Endothelial cell of umbilical vein (primary cell): Measurements from ENCODE around the gene UBE2Q2. TPM values are rescaled to one million over a fixed set of nuclear protein-coding genes. Genes with fewer than 3 reads are reported as not detected.

Experiments used
- BruUV-seq: library from RNA; stranded (reverse); fragments of 400-500 nt; replicated peaks from 2 replicates; lab custom pipeline; 2021; lab: Mats Ljungman, UMichigan
- CTCF ChIA-PET: fragments of 300-600, 350-600 bp; sonication (Branson Sonifier 250); formaldehyde crosslinking; loops from one replicate; lab custom pipeline; 2021; ENCODE audit warnings: antibody characterized with exemption, inconsistent platforms; lab: Charles Lee
- POLR2A ChIA-PET: fragments of 300-600, 350-600 bp; sonication (Branson Sonifier 250); formaldehyde crosslinking; loops from one replicate; lab custom pipeline; 2021; ENCODE audit warnings: antibody characterized with exemption, inconsistent platforms; lab: Charles Lee
- DNase-seq: peaks from one replicate; pipeline ENCODE4 v3.0.0-alpha.2; 2011; ENCODE audit warnings: low read depth, low spot score
- FAIRE-seq: peaks from 2 replicates; lab custom pipeline; 2011; peaks lifted over from hg19 to GRCh38; lab: Jason Lieb, UNC
- H2AFZ ChIP-seq: 2 replicates; pipeline ENCODE4 v1.6.0; 2012; ENCODE audit warnings: low read depth, low read length, control low read depth, inconsistent platforms
- H3K27ac ChIP-seq: 2 replicates; pipeline ENCODE4 v1.5.1; 2011; ENCODE audit warnings: low read depth, mild to moderate bottlenecking, control low read depth, low read length, moderate library complexity; ENCODE audit not compliant: insufficient read depth
- H3K27me3 ChIP-seq, 2 experiments: 2 replicates each; pipeline versions ENCODE4 v1.6.0 to v1.6.1; 2011; ENCODE audit warnings: low read length in 2 of 2, mixed read lengths in 1 of 2; ENCODE audit not compliant: control insufficient read depth in 2 of 2, insufficient read depth in 2 of 2
- H3K36me3 ChIP-seq, 2 experiments: 2 replicates in 1 of 2; 3 replicates in 1 of 2; pipeline ENCODE4 v1.5.1; 2011; ENCODE audit warnings: low read length in 2 of 2, mild to moderate bottlenecking in 1 of 2, moderate library complexity in 1 of 2; ENCODE audit not compliant: control insufficient read depth in 2 of 2, insufficient read depth in 2 of 2; ENCODE audit errors: extremely low read depth in 1 of 2
- H3K4me1 ChIP-seq: 3 replicates; pipeline ENCODE4 v1.5.1; 2011; ENCODE audit warnings: mild to moderate bottlenecking, low read length; ENCODE audit not compliant: control insufficient read depth, insufficient read depth; ENCODE audit errors: extremely low read depth
- H3K4me2 ChIP-seq: 2 replicates; pipeline ENCODE4 v1.6.1; 2011; ENCODE audit warnings: low read length, control low read depth, mixed read lengths; ENCODE audit not compliant: insufficient read depth
- H3K4me3 ChIP-seq, 3 experiments: fragments of 200-600 bp in 1 of 3; sonication (generic), shearing (Covaris generic) in 1 of 3; replicated peaks in 1 of 3; 2 replicates each; pipeline ENCODE4 v1.5.1; 2011 to 2016; ENCODE audit warnings: control low read depth in 3 of 3, low read length in 3 of 3, mild to moderate bottlenecking in 2 of 3, inconsistent platforms in 1 of 3, low read depth in 1 of 3, moderate library complexity in 1 of 3; ENCODE audit not compliant: insufficient read depth in 1 of 3
- H3K79me2 ChIP-seq: 2 replicates; pipeline ENCODE4 v1.6.0; 2012; ENCODE audit warnings: low read length, inconsistent platforms; ENCODE audit not compliant: control insufficient read depth, insufficient read depth
- H3K9ac ChIP-seq: replicated peaks from 2 replicates; pipeline ENCODE3; 2011; ENCODE audit warnings: low read length, control low read depth; ENCODE audit not compliant: insufficient read depth; ENCODE audit errors: extremely low read depth
- H3K9me1 ChIP-seq: replicated peaks from 3 replicates; pipeline ENCODE4 v1.6.0; 2011; ENCODE audit warnings: mild to moderate bottlenecking, low read length; ENCODE audit not compliant: control insufficient read depth, insufficient read depth; ENCODE audit errors: extremely low read depth
- H3K9me3 ChIP-seq: replicated peaks from 2 replicates; pipeline ENCODE4 v1.5.1; 2012; ENCODE audit warnings: low read length, inconsistent platforms; ENCODE audit not compliant: control insufficient read depth, insufficient read depth
- H4K20me1 ChIP-seq: replicated peaks from 2 replicates; pipeline ENCODE3; 2011; ENCODE audit warnings: mild to moderate bottlenecking, low read length; ENCODE audit not compliant: control insufficient read depth, insufficient read depth; ENCODE audit errors: extremely low read depth
- EZH2 ChIP-seq: IDR thresholded peaks from 2 replicates; pipeline ENCODE4 v1.6.1; 2012; ENCODE audit warnings: borderline replicate concordance, low read depth, mild to moderate bottlenecking, moderate library complexity, low read length, inconsistent platforms; ENCODE audit not compliant: severe bottlenecking
- FOS ChIP-seq: IDR thresholded peaks from 2 replicates; pipeline ENCODE4 v1.6.1; 2011; ENCODE audit warnings: mild to moderate bottlenecking, low read length, moderate library complexity, borderline replicate concordance; ENCODE audit not compliant: insufficient read depth
- GATA2 ChIP-seq: IDR thresholded peaks from 2 replicates; pipeline ENCODE4 v1.7.0; 2011; ENCODE audit warnings: low read depth, mild to moderate bottlenecking, moderate library complexity, mixed read lengths, low read length; ENCODE audit not compliant: insufficient read length, insufficient read depth
- JUN ChIP-seq: IDR thresholded peaks from 2 replicates; pipeline ENCODE4 v1.6.1; 2011; ENCODE audit warnings: borderline replicate concordance, low read depth; ENCODE audit not compliant: insufficient read length, insufficient read depth
- MYC ChIP-seq: IDR thresholded peaks from one replicate; pipeline ENCODE4 v1.6.1; 2011; ENCODE audit warnings: mild to moderate bottlenecking, low read depth, low read length
- POLR2A ChIP-seq: IDR thresholded peaks from 2 replicates; pipeline ENCODE4 v1.6.1; 2012; ENCODE audit warnings: low read depth, mild to moderate bottlenecking, control low read depth, low read length
- POLR2AphosphoS5 ChIP-seq: IDR thresholded peaks from 2 replicates; pipeline ENCODE4 v1.6.1; 2012; ENCODE audit warnings: low read depth, mild to moderate bottlenecking, control low read depth, low read length, moderate library complexity; ENCODE audit not compliant: insufficient read depth
- dilution Hi-C: fragments of 300-500 bp; cut with MboI; formaldehyde crosslinking; loops from one replicate; pipeline ENCODE4 v1.15.0; 2019; ENCODE audit warnings: low sequenced_read_pairs; ENCODE audit not compliant: extremely low pct_ligation_motif_present
- intact Hi-C: fragments of 100-400 bp; cut with micrococcal nuclease; formaldehyde crosslinking; loops from one replicate; pipeline ENCODE4 v1.10.0; 2022
- polyA plus RNA-seq, 4 experiments: library from polyadenylated mRNA; depleted of rRNA in 3 of 4; stranded (reverse) in 3 of 4; unstranded in 1 of 4; fragments of >200 nt; gene quantifications; 2 replicates each; pipeline versions ENCODE4 v1.2.1 to v1.2.3, GENCODE V29; 2011 to 2012; ENCODE audit warnings: missing spikeins in 1 of 4
- total RNA-seq: library from RNA; stranded (reverse); gene quantifications from 2 replicates; pipeline ENCODE4 v1.2.3, GENCODE V29; 2021
- TF ChIP-seq, protein P1 (sequence below): IDR thresholded peaks from 2 replicates; pipeline ENCODE4 v1.6.1; 2011; ENCODE audit not compliant: insufficient read depth, insufficient read length
- TF ChIP-seq, protein P2 (sequence below), 2 donors: IDR thresholded peaks; 1 replicate in 1 of 2; 2 replicates in 1 of 2; pipeline ENCODE4 v1.5.1; 2011; ENCODE audit warnings: low read length in 2 of 2, mild to moderate bottlenecking in 2 of 2, moderate library complexity in 2 of 2, control low read depth in 1 of 2, inconsistent platforms in 1 of 2, low read depth in 1 of 2; ENCODE audit not compliant: insufficient read depth in 1 of 2; ENCODE audit errors: extremely low read depth in 1 of 2

Gene UBE2Q2
- total and polyA plus RNA-seq, 2 donors (not counting 3 experiments of a cell fraction or from before 2014, with no cell fraction given), result 12.9 to 32.8 TPM

DNA sequence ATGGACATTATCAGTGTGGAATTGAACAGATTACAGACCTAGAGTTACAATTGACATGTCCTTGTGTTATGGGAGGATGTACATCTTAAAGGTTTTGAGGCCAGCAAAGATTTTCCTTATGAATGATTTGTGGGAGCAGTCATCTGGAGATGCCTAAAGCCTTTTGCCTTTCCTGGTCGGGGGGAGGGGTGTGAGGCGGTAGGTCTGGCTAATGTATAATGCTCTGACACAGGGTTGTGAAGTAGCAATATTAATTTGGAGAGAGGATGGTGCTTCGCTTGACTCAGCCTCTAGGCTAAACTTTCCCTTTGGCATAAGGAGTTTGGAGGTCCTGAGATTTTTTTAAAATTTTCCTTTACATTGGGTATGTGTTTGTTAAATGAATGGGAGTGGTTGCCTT, 83.7 kb downstream of the UBE2Q2 start:
- Histone ChIP-seq H3K4me3 (no peak overlapping the region), H3K79me2 (peaks cover 40% of the 10 kb centered on the region), H3K9me3 (no peaks in the 10 kb centered on the region), H3K4me2 (no peak overlapping the region), H3K9me1 (no peaks in the 10 kb centered on the region), H3K36me3 (peaks cover 0 to 3% of the 10 kb centered on the region in 2 experiments), H2AFZ (no peak overlapping the region), H3K4me1 (peaks cover 24% of the 10 kb centered on the region), H3K9ac (no peak overlapping the region), H4K20me1 (no peaks in the 10 kb centered on the region), H3K27ac (no peak overlapping the region), H3K27me3 (no peaks in the 10 kb centered on the region)
- DNase-seq, result no peak
- ChIA-PET CTCF (no interaction called here), POLR2A (no interaction called here)
- TF ChIP-seq FOS (no peak), MYC (no peak), EZH2 (no peak), POLR2A (no peak), POLR2AphosphoS5 (no peak), JUN (no peak), GATA2 (no peak)
- TF ChIP-seq, protein P1, sequence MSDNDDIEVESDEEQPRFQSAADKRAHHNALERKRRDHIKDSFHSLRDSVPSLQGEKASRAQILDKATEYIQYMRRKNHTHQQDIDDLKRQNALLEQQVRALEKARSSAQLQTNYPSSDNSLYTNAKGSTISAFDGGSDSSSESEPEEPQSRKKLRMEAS, result no peak
- TF ChIP-seq, protein P2, sequence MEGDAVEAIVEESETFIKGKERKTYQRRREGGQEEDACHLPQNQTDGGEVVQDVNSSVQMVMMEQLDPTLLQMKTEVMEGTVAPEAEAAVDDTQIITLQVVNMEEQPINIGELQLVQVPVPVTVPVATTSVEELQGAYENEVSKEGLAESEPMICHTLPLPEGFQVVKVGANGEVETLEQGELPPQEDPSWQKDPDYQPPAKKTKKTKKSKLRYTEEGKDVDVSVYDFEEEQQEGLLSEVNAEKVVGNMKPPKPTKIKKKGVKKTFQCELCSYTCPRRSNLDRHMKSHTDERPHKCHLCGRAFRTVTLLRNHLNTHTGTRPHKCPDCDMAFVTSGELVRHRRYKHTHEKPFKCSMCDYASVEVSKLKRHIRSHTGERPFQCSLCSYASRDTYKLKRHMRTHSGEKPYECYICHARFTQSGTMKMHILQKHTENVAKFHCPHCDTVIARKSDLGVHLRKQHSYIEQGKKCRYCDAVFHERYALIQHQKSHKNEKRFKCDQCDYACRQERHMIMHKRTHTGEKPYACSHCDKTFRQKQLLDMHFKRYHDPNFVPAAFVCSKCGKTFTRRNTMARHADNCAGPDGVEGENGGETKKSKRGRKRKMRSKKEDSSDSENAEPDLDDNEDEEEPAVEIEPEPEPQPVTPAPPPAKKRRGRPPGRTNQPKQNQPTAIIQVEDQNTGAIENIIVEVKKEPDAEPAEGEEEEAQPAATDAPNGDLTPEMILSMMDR (IDR thresholded peaks at IDR 0.05; ENCODE audit: extremely low read depth in 1 of 2, insufficient read depth in 1 of 2, low read depth in 1 of 2, low read length in 2 of 2), result no peak
- intact Hi-C loops (loop anchor here (10.0 kb wide), 1 partner anchor 218 kb away; no protein-coding TSS in a partner anchor), dilution Hi-C loops (no loop called here)
- BruUV-seq, result no TSS peak
- no peak for FAIRE-seq
